Calu3 (cell line): ENCODE data around the gene NBAS. TPM values are rescaled to one million over a fixed set of nuclear protein-coding genes. Genes with fewer than 3 reads are reported as not detected.
A peak's percentile ranks its signal among the peaks of the same experiment; 100 is the strongest.

Source experiments
- BruUV-seq: library from RNA; stranded (reverse); fragments of 400-500 nt; replicated peaks from 2 replicates; lab custom pipeline; 2021; lab: Mats Ljungman, UMichigan
- CTCF ChIA-PET: fragments of 300-600 bp; sonication (Branson Sonifier 250); formaldehyde crosslinking; loops from one replicate; lab custom pipeline; 2022; ENCODE audit warnings: antibody characterized with exemption; lab: Charles Lee
- DNase-seq: peaks from one replicate; pipeline ENCODE4 v3.0.0; 2022
- H3K27ac Mint-ChIP-seq: one replicate; pipeline ENCODE4 v1.8.0; 2022; ENCODE audit warnings: mixed read lengths; ENCODE audit not compliant: unreplicated experiment
- H3K27me3 Mint-ChIP-seq: one replicate; pipeline ENCODE4 v1.8.0; 2022; ENCODE audit warnings: mixed read lengths; ENCODE audit not compliant: unreplicated experiment
- H3K36me3 Mint-ChIP-seq: one replicate; pipeline ENCODE4 v1.8.0; 2022; ENCODE audit warnings: mild to moderate bottlenecking, moderate library complexity, mixed read lengths; ENCODE audit not compliant: insufficient read depth, unreplicated experiment
- H3K4me1 Mint-ChIP-seq: one replicate; pipeline ENCODE4 v1.8.0; 2022; ENCODE audit warnings: mild to moderate bottlenecking, low read depth, mixed read lengths; ENCODE audit not compliant: unreplicated experiment
- H3K4me3 Mint-ChIP-seq: one replicate; pipeline ENCODE4 v1.8.0; 2022; ENCODE audit warnings: mild to moderate bottlenecking, low read depth, moderate library complexity, mixed read lengths; ENCODE audit not compliant: unreplicated experiment
- H3K9me3 Mint-ChIP-seq: one replicate; pipeline ENCODE4 v1.8.0; 2022; ENCODE audit warnings: low read depth, mixed read lengths; ENCODE audit not compliant: unreplicated experiment
- intact Hi-C: fragments of 100-400 bp; cut with micrococcal nuclease; formaldehyde crosslinking; loops from one replicate; pipeline ENCODE4 v1.10.0; 2022; ENCODE audit not compliant: unreplicated experiment
- total RNA-seq: library from RNA; stranded (reverse); gene quantifications from 2 replicates; pipeline ENCODE4 v1.2.3, GENCODE V29; 2022
- TF ChIP-seq, protein P1 (sequence below): fragments of 200-600 bp; IDR thresholded peaks from one replicate; pipeline ENCODE4 v1.8.0; 2022; ENCODE audit warnings: antibody characterized with exemption; ENCODE audit not compliant: unreplicated experiment

NBAS gene
- total RNA-seq, 1 experiment from 2014 or later = 30.4 TPM

DNA sequence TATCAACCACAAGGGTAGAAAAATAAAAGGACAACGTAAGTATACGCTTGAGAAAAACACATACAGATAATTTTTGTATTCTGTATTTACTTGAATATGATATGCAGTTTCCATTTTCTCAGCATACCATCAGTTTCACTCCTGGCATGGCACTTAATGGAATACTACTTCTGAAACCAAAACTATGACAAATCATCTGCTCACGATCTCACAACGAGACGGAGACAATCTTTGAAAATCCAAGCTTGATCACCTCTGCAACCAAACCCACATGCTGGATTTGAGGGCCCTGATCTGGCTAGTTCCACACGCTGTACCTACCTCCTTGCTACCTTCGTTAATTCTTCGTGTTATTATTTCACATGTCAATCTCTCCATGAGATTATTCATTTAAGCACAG, 387.6 kb downstream of the NBAS start:
- H3K36me3 Mint-ChIP-seq = no peaks in the 10 kb centered on the region
- no peaks in the 10 kb centered on the region for H3K27me3 Mint-ChIP-seq
- H3K4me3 Mint-ChIP-seq = no peak overlapping the region
- CTCF ChIA-PET = no interaction called here
- peaks cover 12% of the 10 kb centered on the region for H3K4me1 Mint-ChIP-seq
- H3K27ac Mint-ChIP-seq = no peak overlapping the region
- TF ChIP-seq, protein P1, sequence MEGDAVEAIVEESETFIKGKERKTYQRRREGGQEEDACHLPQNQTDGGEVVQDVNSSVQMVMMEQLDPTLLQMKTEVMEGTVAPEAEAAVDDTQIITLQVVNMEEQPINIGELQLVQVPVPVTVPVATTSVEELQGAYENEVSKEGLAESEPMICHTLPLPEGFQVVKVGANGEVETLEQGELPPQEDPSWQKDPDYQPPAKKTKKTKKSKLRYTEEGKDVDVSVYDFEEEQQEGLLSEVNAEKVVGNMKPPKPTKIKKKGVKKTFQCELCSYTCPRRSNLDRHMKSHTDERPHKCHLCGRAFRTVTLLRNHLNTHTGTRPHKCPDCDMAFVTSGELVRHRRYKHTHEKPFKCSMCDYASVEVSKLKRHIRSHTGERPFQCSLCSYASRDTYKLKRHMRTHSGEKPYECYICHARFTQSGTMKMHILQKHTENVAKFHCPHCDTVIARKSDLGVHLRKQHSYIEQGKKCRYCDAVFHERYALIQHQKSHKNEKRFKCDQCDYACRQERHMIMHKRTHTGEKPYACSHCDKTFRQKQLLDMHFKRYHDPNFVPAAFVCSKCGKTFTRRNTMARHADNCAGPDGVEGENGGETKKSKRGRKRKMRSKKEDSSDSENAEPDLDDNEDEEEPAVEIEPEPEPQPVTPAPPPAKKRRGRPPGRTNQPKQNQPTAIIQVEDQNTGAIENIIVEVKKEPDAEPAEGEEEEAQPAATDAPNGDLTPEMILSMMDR = no peak
- no peak for DNase-seq
- intact Hi-C loops = no loop called here
- no peaks in the 10 kb centered on the region for H3K9me3 Mint-ChIP-seq
- no TSS peak for BruUV-seq

DNA sequence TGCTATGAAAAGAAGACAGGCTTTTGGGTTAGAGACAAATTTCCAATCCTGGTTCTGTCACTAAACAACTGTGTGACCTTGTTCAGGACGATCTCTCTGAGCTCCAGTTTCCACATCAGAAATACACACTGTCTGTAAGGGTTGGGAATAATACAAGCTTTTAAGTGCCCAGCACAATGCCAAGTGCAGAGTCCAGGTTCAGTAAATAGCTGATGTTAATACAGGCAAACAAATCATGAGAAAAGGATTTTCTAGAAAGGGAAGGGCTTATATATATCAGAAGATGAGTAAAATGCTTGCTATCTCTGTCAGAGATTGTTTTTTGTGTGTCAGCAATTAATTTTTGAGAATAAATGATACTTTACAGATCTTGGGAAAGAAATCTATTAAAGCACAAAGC, 388.3 kb downstream of the NBAS start:
- H3K9me3 Mint-ChIP-seq = no peaks in the 10 kb centered on the region
- TF ChIP-seq, protein P1 = no peak
- no peak for DNase-seq
- no peaks in the 10 kb centered on the region for H3K27me3 Mint-ChIP-seq
- no peak overlapping the region for H3K4me3 Mint-ChIP-seq
- peaks cover 12% of the 10 kb centered on the region for H3K4me1 Mint-ChIP-seq
- BruUV-seq = no TSS peak
- H3K36me3 Mint-ChIP-seq = no peaks in the 10 kb centered on the region
- CTCF ChIA-PET = no interaction called here
- H3K27ac Mint-ChIP-seq = no peak overlapping the region
- intact Hi-C loops = no loop called here

DNA sequence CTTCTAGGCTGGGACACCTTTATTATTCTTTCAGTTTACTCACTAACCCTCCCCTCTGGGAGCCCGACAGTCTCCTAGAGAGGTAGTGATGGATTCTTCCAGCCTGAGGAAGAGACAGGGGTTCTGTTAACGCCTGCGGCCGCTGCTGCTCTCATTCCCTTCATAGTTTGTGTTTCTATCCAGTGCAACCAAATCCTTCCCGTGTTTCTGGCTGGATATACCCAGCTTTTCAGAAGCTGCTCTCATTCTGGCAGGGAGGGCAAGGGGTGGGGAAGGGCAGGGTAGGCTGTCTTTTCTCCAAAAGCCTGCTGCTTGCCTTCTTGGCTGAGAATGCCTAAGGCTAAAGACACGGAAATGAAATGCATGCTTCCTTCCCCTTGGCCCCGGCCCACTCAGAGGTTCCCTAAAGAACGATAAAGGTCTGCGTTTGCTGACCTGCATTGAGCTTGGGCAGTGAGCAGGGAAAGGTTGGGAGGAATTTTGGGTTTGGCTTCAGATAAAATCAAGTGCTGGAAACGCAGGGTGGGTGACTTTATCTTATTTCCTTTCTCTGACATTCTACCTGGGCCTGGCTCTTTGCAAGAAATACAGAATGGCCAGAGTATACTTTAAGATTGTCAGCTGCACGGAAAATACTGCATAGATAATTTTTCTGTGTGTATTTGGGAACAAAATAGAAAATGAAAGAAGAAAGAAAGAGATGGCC, 390.9 kb downstream of the NBAS start:
- CTCF ChIA-PET = no interaction called here
- Mint-ChIP-seq H3K4me1 (peaks cover 12% of the 10 kb centered on the region), H3K27me3 (no peaks in the 10 kb centered on the region), H3K9me3 (no peaks in the 10 kb centered on the region), H3K4me3 (no peak overlapping the region), H3K27ac (no peak overlapping the region), H3K36me3 (no peaks in the 10 kb centered on the region)
- no peak for DNase-seq
- TF ChIP-seq, protein P1 = no peak
- intact Hi-C loops = no loop called here
- no TSS peak for BruUV-seq

DNA sequence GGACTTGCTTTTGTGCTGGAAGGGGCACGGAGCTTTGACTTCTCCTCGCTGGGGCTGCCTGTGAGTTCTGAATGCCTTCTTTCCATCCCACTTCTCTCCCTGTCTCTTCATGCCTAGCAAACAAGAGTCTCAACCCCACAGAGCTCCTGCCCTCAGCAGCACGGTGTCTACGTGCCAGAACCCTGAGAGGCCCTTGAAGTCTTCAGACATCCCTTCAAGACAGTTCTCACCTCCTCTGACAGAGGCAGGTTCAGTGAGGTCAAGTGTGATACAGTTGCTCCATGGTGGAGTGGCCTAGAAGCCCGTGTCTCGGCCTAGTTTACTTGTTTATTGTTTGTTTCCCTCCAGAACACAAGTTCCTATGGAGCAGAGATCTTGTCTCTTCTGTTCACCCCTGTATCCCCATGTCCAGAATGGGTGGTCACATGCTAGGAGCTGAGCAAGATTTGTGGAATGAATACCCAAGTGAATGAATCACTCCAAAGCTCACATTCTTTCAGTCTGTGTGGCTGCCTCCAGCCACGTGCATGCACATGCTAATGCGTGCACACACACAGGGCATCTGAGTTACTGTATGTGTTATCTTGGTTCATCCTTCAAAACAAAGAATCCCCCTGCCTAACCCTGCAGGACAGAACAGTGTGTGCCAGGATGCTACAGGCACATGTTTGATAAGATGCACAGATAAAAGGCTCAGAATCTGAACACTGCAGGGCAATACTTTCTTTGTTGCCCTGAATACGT, 391.6 kb downstream of the NBAS start:
- BruUV-seq = no TSS peak
- peak; percentile 25 for DNase-seq
- Mint-ChIP-seq H3K27ac (no peak overlapping the region), H3K4me3 (no peak overlapping the region), H3K9me3 (no peaks in the 10 kb centered on the region), H3K36me3 (no peaks in the 10 kb centered on the region), H3K27me3 (no peaks in the 10 kb centered on the region), H3K4me1 (peaks cover 12% of the 10 kb centered on the region)
- TF ChIP-seq, protein P1 = no peak
- CTCF ChIA-PET = no interaction called here
- intact Hi-C loops = no loop called here
